GM18499 (cell line): Measurements from ENCODE around the gene GRID2IP.
A peak's percentile ranks its signal among the peaks of the same experiment; 100 is the strongest.
"Not testable (repeated sequence)": the region's sequence is repeated elsewhere in the genome, so short reads cannot be mapped to it uniquely, and the experiment has no call there.

Source experiments
- ATAC-seq: cut with Tn5 transposase; IDR thresholded peaks from one replicate; pipeline ENCODE4 v1.9.1; 2021; ENCODE audit warnings: moderate number of reproducible peaks; ENCODE audit not compliant: insufficient read depth, unreplicated experiment

The GRID2IP gene

GRCh38 chr7:6458676-6459075, 92.6 kb downstream of the GRID2IP start:
- ATAC-seq: not testable (repeated sequence)

GRCh38 chr7:6453734-6454133, 97.5 kb downstream of the GRID2IP start:
- no peak for ATAC-seq

- no peak for ATAC-seq
These were observed 100.0 kb downstream of the GRID2IP start for GRCh38 chr7:6451224-6451705.

GRCh38 chr7:6450591-6450990, 100.7 kb downstream of the GRID2IP start:
- ATAC-seq: not testable (repeated sequence)

- ATAC-seq: not testable (repeated sequence)
These were observed 101.4 kb downstream of the GRID2IP start for GRCh38 chr7:6449884-6450283.

GRCh38 chr7:6448943-6449543, 102.2 kb downstream of the GRID2IP start:
- ATAC-seq: no peak

GRCh38 chr7:6447581-6448199, 103.6 kb downstream of the GRID2IP start, which contains the start of gene DAGLB:
Gene DAGLB (minus strand): TSS chr7:6447954. CDS start chr7:6447842, 112 bp downstream.
- peak; percentile 53 for ATAC-seq
